Measurements from ENCODE around the gene AMIGO2. TPM values are rescaled to one million over a fixed set of nuclear protein-coding genes. Genes with fewer than 3 reads are reported as not detected.

AMIGO2 gene
- total RNA-seq, 1 donor from 2014 or later: 1.6 TPM

GRCh38 chr12:47111854-47112253, 32.1 kb upstream of the AMIGO2 start:
- Histone ChIP-seq H3K9ac (ENCODE audit: low read depth in 1 of 3, low read length in 3 of 3) (no peak overlapping the region), H3K9me3 (ENCODE audit: control insufficient read depth in 3 of 3, low read length in 3 of 3) (no peaks in the 10 kb centered on the region), H3K36me3 (ENCODE audit: control insufficient read depth in 3 of 3, insufficient read depth in 3 of 3, low read length in 3 of 3) (no peaks in the 10 kb centered on the region), H3K27me3 (ENCODE audit: control insufficient read depth in 3 of 3, insufficient read depth in 3 of 3, low read length in 3 of 3) (no peaks in the 10 kb centered on the region), H3K4me1 (ENCODE audit: control insufficient read depth in 3 of 3, insufficient read depth in 3 of 3, low read length in 3 of 3) (no peaks in the 10 kb centered on the region), H3K27ac (ENCODE audit: low read depth, low read length) (no peak overlapping the region), H3K4me3 (ENCODE audit: low read length in 3 of 3) (no peak overlapping the region)

- H3K4me3 ChIP-seq (ENCODE audit: low read length in 3 of 3): no peak overlapping the region
- no peaks in the 10 kb centered on the region for H3K9me3 ChIP-seq (ENCODE audit: control insufficient read depth in 3 of 3, low read length in 3 of 3)
- no peaks in the 10 kb centered on the region for H3K4me1 ChIP-seq (ENCODE audit: control insufficient read depth in 3 of 3, insufficient read depth in 3 of 3, low read length in 3 of 3)
- H3K27me3 ChIP-seq (ENCODE audit: control insufficient read depth in 3 of 3, insufficient read depth in 3 of 3, low read length in 3 of 3): no peaks in the 10 kb centered on the region
- H3K36me3 ChIP-seq (ENCODE audit: control insufficient read depth in 3 of 3, insufficient read depth in 3 of 3, low read length in 3 of 3): no peaks in the 10 kb centered on the region
- H3K27ac ChIP-seq (ENCODE audit: low read depth, low read length): no peak overlapping the region
- H3K9ac ChIP-seq (ENCODE audit: low read depth in 1 of 3, low read length in 3 of 3): no peak overlapping the region
These were observed 31.6 kb upstream of the AMIGO2 start for GRCh38 chr12:47111392-47111778.

- no peaks in the 10 kb centered on the region for H3K36me3 ChIP-seq (ENCODE audit: control insufficient read depth in 3 of 3, insufficient read depth in 3 of 3, low read length in 3 of 3)
- no peaks in the 10 kb centered on the region for H3K27me3 ChIP-seq (ENCODE audit: control insufficient read depth in 3 of 3, insufficient read depth in 3 of 3, low read length in 3 of 3)
- no peaks in the 10 kb centered on the region for H3K4me1 ChIP-seq (ENCODE audit: control insufficient read depth in 3 of 3, insufficient read depth in 3 of 3, low read length in 3 of 3)
- no peak overlapping the region for H3K9ac ChIP-seq (ENCODE audit: low read depth in 1 of 3, low read length in 3 of 3)
- no peaks in the 10 kb centered on the region for H3K9me3 ChIP-seq (ENCODE audit: control insufficient read depth in 3 of 3, low read length in 3 of 3)
- H3K27ac ChIP-seq (ENCODE audit: low read depth, low read length): no peak overlapping the region
- no peak overlapping the region for H3K4me3 ChIP-seq (ENCODE audit: low read length in 3 of 3)
These were observed 31.1 kb upstream of the AMIGO2 start for GRCh38 chr12:47110718-47111391.

- Histone ChIP-seq H3K36me3 (ENCODE audit: control insufficient read depth in 3 of 3, insufficient read depth in 3 of 3, low read length in 3 of 3) (no peaks in the 10 kb centered on the region), H3K4me1 (ENCODE audit: control insufficient read depth in 3 of 3, insufficient read depth in 3 of 3, low read length in 3 of 3) (no peaks in the 10 kb centered on the region), H3K27ac (ENCODE audit: low read depth, low read length) (no peak overlapping the region), H3K9me3 (ENCODE audit: control insufficient read depth in 3 of 3, low read length in 3 of 3) (no peaks in the 10 kb centered on the region), H3K27me3 (ENCODE audit: control insufficient read depth in 3 of 3, insufficient read depth in 3 of 3, low read length in 3 of 3) (no peaks in the 10 kb centered on the region), H3K9ac (ENCODE audit: low read depth in 1 of 3, low read length in 3 of 3) (no peak overlapping the region), H3K4me3 (ENCODE audit: low read length in 3 of 3) (no peak overlapping the region)
These were observed 30.3 kb upstream of the AMIGO2 start for GRCh38 chr12:47110011-47110541.

GRCh38 chr12:47107926-47108325, 28.2 kb upstream of the AMIGO2 start:
- Histone ChIP-seq H3K27ac (ENCODE audit: low read depth, low read length) (no peak overlapping the region), H3K27me3 (ENCODE audit: control insufficient read depth in 3 of 3, insufficient read depth in 3 of 3, low read length in 3 of 3) (no peaks in the 10 kb centered on the region), H3K4me1 (ENCODE audit: control insufficient read depth in 3 of 3, insufficient read depth in 3 of 3, low read length in 3 of 3) (no peaks in the 10 kb centered on the region), H3K36me3 (ENCODE audit: control insufficient read depth in 3 of 3, insufficient read depth in 3 of 3, low read length in 3 of 3) (no peaks in the 10 kb centered on the region), H3K4me3 (ENCODE audit: low read length in 3 of 3) (no peak overlapping the region), H3K9ac (ENCODE audit: low read depth in 1 of 3, low read length in 3 of 3) (no peak overlapping the region), H3K9me3 (ENCODE audit: control insufficient read depth in 3 of 3, low read length in 3 of 3) (no peaks in the 10 kb centered on the region)

GRCh38 chr12:47107446-47107845, 27.7 kb upstream of the AMIGO2 start:
- Histone ChIP-seq H3K27ac (ENCODE audit: low read depth, low read length) (no peak overlapping the region), H3K9me3 (ENCODE audit: control insufficient read depth in 3 of 3, low read length in 3 of 3) (no peaks in the 10 kb centered on the region), H3K9ac (ENCODE audit: low read depth in 1 of 3, low read length in 3 of 3) (no peak overlapping the region), H3K27me3 (ENCODE audit: control insufficient read depth in 3 of 3, insufficient read depth in 3 of 3, low read length in 3 of 3) (no peaks in the 10 kb centered on the region), H3K4me3 (ENCODE audit: low read length in 3 of 3) (no peak overlapping the region), H3K4me1 (ENCODE audit: control insufficient read depth in 3 of 3, insufficient read depth in 3 of 3, low read length in 3 of 3) (no peaks in the 10 kb centered on the region), H3K36me3 (ENCODE audit: control insufficient read depth in 3 of 3, insufficient read depth in 3 of 3, low read length in 3 of 3) (no peaks in the 10 kb centered on the region)

GRCh38 chr12:47105914-47106674, 26.3 kb upstream of the AMIGO2 start:
- H3K4me1 ChIP-seq (ENCODE audit: control insufficient read depth in 3 of 3, insufficient read depth in 3 of 3, low read length in 3 of 3): no peaks in the 10 kb centered on the region
- no peak overlapping the region for H3K4me3 ChIP-seq (ENCODE audit: low read length in 3 of 3)
- H3K27me3 ChIP-seq (ENCODE audit: control insufficient read depth in 3 of 3, insufficient read depth in 3 of 3, low read length in 3 of 3): no peaks in the 10 kb centered on the region
- H3K36me3 ChIP-seq (ENCODE audit: control insufficient read depth in 3 of 3, insufficient read depth in 3 of 3, low read length in 3 of 3): no peaks in the 10 kb centered on the region
- H3K27ac ChIP-seq (ENCODE audit: low read depth, low read length): no peak overlapping the region
- H3K9ac ChIP-seq (ENCODE audit: low read depth in 1 of 3, low read length in 3 of 3): no peak overlapping the region
- no peaks in the 10 kb centered on the region for H3K9me3 ChIP-seq (ENCODE audit: control insufficient read depth in 3 of 3, low read length in 3 of 3)

- H3K4me1 ChIP-seq (ENCODE audit: control insufficient read depth in 3 of 3, insufficient read depth in 3 of 3, low read length in 3 of 3): no peaks in the 10 kb centered on the region
- no peaks in the 10 kb centered on the region for H3K27me3 ChIP-seq (ENCODE audit: control insufficient read depth in 3 of 3, insufficient read depth in 3 of 3, low read length in 3 of 3)
- no peaks in the 10 kb centered on the region for H3K36me3 ChIP-seq (ENCODE audit: control insufficient read depth in 3 of 3, insufficient read depth in 3 of 3, low read length in 3 of 3)
- H3K9ac ChIP-seq (ENCODE audit: low read depth in 1 of 3, low read length in 3 of 3): no peak overlapping the region
- H3K9me3 ChIP-seq (ENCODE audit: control insufficient read depth in 3 of 3, low read length in 3 of 3): no peaks in the 10 kb centered on the region
- H3K27ac ChIP-seq (ENCODE audit: low read depth, low read length): peak overlapping the region; percentile 17
- no peak overlapping the region for H3K4me3 ChIP-seq (ENCODE audit: low read length in 3 of 3)
These were observed 23.3 kb upstream of the AMIGO2 start for GRCh38 chr12:47102845-47103651.

- H3K27ac ChIP-seq (ENCODE audit: low read depth, low read length): peak overlapping the region; percentile 17
- no peak overlapping the region for H3K9ac ChIP-seq (ENCODE audit: low read depth in 1 of 3, low read length in 3 of 3)
- H3K9me3 ChIP-seq (ENCODE audit: control insufficient read depth in 3 of 3, low read length in 3 of 3): no peaks in the 10 kb centered on the region
- H3K4me3 ChIP-seq (ENCODE audit: low read length in 3 of 3): no peak overlapping the region
- H3K36me3 ChIP-seq (ENCODE audit: control insufficient read depth in 3 of 3, insufficient read depth in 3 of 3, low read length in 3 of 3): no peaks in the 10 kb centered on the region
- no peaks in the 10 kb centered on the region for H3K4me1 ChIP-seq (ENCODE audit: control insufficient read depth in 3 of 3, insufficient read depth in 3 of 3, low read length in 3 of 3)
- H3K27me3 ChIP-seq (ENCODE audit: control insufficient read depth in 3 of 3, insufficient read depth in 3 of 3, low read length in 3 of 3): no peaks in the 10 kb centered on the region
These were observed 22.6 kb upstream of the AMIGO2 start for GRCh38 chr12:47102406-47102805.

GRCh38 chr12:47100160-47100559, 20.4 kb upstream of the AMIGO2 start:
- Histone ChIP-seq H3K4me1 (ENCODE audit: control insufficient read depth in 3 of 3, insufficient read depth in 3 of 3, low read length in 3 of 3) (no peaks in the 10 kb centered on the region), H3K27ac (ENCODE audit: low read depth, low read length) (no peak overlapping the region), H3K4me3 (ENCODE audit: low read length in 3 of 3) (no peak overlapping the region), H3K36me3 (ENCODE audit: control insufficient read depth in 3 of 3, insufficient read depth in 3 of 3, low read length in 3 of 3) (no peaks in the 10 kb centered on the region), H3K9ac (ENCODE audit: low read depth in 1 of 3, low read length in 3 of 3) (no peak overlapping the region), H3K27me3 (ENCODE audit: control insufficient read depth in 3 of 3, insufficient read depth in 3 of 3, low read length in 3 of 3) (no peaks in the 10 kb centered on the region), H3K9me3 (ENCODE audit: control insufficient read depth in 3 of 3, low read length in 3 of 3) (no peaks in the 10 kb centered on the region)
